Measurements from ENCODE around the gene GPR179.

Gene GPR179

DNA sequence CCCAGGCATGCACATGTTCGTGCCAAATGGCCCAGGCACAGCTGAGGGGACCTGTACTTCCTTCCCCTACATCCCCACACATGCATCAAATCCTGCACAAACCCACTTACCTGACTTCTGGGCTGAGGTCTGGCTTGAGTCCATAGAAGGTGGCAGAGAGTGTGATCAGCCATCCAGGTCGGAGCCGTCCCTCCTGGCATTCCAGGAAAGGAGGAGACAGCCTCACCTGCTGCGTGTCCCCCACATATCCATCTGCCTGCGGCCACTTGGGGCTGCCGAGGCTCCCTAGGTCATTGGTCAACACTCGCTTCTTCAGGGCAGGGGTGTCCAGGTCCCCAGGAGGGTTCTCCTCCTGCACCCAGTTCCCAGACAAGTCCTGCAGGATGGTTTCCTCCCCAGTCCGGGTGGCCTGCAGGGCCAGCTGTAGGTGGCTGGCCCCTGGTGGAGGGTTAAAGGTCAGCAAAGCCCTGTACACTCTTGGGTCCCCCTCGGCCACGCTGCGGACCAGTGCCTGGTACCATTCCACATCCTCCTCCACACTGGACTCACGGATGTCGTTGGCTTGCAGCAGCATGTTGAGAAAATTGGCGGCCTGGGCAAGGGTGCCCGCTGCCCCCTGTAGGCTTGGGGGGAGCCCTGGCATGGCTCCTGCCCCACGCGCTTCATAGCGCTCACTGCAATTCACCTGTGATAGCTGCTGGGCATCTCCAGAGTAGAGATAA is 709 bp downstream of the GPR179 start:
- no peak for DNase-seq (ENCODE audit: low spot score)

DNA sequence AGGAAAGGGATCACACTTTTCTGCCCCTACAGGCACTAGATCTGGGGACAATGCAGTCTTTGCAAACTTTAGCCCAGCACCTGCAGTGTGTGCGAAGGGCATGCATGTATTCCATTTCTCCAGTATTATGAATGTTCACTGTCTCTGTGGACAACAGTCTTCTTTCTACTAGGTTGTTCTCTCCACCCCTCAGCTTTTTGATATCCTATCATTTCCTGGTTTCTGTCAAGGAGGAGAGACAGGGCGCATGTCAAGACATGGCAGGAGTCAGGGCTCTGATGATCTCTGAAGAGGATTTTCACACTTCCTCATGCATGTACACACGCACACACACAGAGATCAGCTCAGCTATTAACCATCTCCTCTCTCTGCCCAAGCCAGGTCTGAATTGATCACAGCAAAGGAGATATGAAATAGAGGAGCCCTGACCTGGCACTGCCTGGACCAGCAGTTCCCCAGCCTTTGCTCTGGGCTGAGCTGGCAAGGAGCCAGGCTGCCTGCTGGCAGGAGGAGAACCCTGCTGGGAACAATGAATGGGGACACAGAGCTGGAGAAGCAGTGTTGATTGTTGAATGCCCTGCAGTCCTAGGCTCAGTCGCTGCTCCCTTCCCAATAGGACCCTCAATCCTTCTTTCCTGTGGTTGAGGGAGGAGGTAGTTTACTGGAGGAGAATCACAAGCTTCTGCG is 2.6 kb downstream of the GPR179 start:
- no peak for DNase-seq (ENCODE audit: low spot score)

DNA sequence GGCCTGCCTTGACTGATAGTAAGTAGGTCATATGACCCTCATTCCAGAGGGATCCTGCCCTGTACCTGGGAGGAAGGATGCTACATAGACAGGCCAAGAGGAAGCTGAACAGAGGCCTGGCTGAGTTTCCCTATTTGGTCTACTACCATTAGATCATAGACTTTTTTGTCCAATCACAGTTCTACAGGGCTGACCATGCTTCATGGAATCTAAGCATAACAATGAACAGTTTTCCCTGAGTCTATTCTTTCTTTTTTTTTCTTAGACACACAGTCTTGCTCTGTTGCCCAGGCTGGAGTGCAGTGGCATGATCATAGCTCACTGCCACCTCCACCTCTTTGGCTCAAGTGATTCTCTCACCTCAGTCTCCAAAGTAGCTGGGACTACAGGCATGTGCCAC is 3.9 kb downstream of the GPR179 start:
- DNase-seq (ENCODE audit: low spot score): no peak

DNA sequence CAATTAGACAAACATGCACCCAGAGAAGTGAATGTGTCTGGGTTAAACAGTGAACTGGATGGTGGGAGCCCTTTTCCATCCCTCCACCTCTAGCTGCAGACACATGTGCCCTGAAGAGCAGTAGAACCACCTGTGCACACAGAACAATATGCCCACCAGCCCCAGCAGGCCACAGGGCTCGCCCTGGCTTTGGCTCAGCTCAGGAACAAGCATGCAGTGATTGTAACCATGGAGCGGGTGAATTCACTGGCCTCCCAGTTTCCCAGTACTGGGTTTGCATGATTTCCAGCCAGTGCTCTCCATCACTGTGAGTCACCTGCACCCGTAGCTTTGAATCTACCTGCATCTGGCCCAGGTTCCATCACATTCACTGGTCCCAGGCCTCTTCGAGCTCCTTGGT is 5.2 kb downstream of the GPR179 start:
- no peak for DNase-seq (ENCODE audit: low spot score)

DNA sequence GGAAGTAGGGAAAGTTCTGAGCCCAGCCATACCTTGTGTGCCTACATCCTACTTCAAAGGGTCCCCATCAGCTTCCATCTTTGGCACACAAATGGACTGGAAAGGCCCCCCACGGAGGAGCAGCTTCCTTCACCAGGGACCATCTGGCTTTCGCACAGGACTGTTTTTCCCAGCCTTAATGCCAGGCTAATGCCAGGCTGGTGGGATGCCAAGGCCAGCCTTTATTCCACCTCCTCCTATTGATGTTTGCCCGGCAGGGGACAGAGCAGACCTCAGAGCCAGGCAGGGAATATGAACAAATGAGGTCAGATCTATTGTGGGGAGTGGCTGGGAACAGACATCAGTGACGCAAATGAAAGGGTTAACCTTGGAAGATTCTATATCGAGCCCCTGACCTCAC is 5.7 kb downstream of the GPR179 start:
- no peak for DNase-seq (ENCODE audit: low spot score)

DNA sequence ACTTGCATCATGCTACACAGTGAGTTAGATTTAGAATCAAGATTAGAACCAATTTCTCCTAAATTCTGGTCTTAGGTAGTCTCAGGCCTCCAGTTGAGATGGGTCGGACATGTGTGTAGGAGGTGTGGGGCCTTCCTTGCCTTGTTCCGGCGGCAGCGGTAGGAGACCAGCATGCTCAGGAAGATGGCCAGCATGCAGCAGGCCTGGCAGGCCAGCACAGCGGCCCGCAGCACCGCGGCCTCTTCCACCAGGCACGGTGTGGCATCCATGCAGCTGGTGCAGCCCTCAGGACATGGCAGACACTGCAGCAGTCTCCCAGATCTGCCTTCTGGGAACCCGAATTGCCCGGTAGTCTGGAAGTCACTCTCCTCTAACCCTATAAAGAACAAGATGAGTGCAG is 6.9 kb downstream of the GPR179 start:
- no peak for DNase-seq (ENCODE audit: low spot score)

DNA sequence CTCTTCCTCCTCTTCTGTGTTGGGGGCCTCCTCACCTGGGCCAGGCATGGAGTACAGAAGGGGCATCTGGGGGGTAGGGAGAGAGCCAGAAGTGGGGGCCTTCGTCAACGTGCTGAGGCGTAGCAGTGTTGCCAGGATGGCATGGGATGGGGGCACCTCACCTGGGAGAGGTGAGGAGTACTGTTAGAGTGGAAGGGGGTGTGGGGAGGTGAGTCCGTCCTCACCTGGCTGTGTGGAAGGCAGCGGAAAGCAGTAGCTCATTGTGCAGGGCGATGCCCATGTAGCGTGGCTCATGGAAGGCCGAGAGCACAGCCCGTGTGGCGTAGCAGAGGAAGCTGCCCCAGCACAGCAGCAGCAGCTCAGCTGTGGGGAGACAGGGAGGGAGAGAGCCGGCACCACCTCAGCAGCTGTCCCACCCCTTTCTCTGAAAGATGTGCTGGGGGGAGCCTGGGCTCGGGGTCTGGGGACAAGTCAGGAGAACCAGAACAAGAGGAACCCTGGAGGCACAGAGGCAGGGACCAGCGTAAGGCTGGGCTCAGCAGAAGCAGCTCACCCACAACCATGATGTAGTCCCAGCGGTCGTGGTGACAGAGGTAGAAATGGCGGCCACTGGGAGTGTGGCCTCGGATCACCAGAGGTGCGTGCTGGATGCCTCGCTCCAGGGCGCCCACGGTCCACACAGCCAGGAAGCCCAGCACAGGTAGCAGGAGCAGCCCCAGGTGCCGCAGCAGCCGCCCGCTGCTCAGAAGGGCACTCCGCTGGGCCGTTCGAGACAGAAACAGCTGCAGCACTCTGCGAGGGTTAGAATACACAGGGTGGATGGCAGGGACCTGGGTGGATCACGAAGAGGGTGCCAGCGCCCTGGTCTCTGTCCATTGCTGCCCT is 9.0 kb downstream of the GPR179 start:
- DNase-seq (ENCODE audit: low spot score): no peak

DNA sequence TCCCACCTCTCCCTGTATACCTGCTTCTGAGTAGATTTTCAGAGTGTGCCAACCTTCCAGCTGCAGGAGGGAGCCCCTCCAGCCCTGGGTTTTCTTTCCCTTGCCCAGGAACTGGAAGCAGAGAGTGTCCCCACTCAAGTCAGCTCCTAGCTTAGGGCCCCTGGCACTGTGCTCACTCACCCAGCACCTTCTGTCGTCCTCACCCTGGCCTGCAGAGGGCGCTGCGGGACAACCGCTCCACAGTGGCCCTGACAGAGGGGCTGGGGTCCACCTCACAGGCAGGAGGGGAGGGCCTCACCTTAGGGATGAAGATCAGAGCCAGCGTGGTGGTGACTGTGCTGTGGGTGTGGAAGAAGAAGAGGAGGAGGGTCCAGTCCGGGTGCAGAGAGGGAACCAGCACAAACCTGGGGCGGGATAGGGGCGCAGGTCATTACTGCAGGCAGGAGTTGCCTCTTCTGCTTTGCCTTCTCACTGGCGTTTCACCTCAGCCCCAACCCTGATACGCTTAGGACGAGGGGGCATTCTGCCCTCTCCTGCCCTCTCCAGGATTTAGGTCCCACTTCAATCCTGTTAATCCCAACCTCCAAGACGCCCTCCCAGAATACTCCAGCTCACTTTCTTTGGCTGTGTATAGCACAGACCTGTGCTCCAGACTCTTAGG is 10.0 kb downstream of the GPR179 start:
- peak; percentile 60 for DNase-seq (ENCODE audit: low spot score)

DNA sequence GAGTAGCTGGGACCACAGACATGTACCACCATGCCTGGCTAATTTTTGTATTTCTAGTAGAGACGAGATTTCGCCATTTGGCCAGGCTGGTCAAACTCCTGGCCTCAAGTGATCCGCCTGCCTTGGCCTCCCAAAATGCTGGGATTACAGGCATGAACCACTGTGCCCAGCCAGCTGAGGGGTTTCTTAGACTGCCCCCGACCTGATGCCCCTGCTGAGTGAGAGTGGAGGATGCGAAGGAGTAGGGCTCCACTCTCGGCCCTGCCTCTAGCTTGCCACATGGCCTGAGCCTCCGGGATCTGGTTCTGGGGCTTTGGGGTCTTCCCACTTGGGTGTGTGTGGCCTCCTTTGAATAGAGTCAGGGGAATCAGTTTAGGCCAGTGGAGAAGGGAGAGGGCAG is 11.0 kb downstream of the GPR179 start:
- no peak for DNase-seq (ENCODE audit: low spot score)

DNA sequence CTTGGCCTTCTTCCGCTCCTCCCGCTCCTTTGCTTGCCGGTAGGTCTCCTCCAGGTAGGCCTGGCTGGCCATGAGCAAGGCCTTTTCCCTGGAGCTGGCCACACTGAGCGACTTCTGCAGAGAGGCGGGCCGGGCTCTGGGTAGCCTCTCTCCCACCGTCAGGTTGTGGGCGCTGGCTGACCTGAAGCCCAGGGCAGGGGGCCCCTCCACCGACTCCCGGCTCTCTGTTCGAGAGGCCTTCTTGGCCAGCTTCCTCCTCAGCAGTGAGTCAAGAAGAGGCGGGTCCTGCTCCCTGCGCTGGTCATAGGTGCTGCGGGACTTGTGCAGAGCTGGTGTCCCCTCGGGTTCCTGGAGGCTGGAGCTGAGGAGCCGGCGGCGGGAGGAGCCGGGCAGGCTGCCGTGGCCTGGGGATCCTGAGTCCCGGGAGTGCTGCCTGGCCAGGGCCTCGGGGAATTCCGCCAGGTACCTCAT is 12.8 kb downstream of the GPR179 start:
- no peak for DNase-seq (ENCODE audit: low spot score)

DNA sequence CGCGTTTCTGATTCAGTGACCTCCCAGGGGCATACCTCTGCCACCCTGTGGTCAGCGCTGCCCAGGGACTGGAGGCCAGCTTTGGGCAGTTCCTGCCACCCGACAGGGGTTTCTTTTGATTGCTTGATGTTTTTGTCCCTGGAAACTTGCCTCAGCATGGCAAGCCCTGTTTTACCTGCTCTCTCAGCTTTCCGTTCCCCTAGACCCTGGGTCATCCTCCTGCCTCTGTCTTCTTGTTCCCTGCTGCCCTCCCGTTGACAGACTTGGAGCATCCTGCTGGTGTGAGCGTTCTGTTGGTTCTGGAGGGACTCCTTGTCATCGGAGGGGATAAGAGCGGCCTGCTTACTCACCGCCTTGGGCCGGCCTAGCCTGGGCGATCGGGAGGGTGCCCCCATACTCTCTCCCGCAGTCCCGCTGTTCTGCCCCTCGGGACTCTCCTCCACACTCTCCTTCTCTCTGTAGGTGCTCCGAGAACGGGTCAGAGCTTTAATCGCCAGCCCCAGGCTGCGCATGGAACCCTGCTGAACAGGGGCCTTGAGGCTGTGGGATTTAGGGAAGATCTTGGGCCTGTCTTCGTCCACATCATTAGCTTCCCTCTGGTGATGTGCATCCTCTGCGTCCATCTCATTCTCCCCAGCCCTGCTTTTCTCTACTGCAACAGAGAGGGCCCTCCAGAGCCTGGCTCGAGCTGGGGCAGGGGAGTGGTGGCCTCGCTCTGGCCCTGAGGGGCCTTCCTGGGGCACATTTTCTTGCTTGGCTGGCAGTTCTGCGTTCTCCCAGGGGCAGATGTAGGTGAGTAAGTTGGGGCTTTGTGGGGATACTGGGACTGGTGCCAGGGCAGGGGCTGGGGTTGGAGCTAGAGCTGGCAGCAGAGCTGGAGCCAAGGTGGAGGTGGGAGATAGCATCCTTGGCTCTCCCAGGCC is 13.7 kb downstream of the GPR179 start:
- DNase-seq (ENCODE audit: low spot score): no peak

DNA sequence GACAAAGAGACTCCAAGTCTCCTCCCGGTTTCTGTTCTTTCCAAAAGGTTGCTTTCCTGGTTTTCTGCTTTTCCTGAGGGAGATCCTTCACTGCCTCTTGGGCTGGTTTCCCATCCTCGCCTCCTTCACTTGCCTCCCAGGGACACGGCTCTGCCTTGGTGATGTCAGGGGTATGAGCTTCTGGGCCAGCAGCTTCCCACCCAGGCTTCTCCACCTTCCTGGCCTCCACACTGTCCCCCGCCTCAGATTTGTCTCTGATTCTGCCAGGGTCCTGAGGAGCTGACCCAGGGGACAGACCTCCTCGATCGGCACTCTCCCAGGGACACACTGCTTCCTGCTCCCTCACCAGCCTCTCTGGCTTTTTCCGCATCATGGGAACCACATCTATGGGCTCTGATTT is 14.5 kb downstream of the GPR179 start:
- no peak for DNase-seq (ENCODE audit: low spot score)

DNA sequence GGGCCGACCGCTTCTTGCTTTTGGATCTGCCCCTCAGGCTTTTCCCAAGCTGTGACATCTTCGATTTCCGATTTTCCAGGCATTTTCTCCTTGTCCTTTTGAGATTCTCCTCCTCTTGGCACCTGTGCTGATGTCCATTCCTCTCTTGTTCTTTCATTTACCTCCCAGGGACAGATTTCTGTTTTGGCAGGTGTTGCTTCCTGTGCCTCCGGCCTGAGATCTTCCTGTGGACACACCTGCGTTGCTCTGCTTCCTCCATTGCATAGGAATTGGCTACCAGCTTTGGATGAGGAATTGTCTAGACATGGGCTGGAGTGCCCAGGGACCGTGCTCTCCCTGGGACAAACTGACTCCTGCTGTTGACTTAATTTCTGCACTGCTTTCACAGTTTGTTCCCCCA is 15.1 kb downstream of the GPR179 start:
- DNase-seq (ENCODE audit: low spot score): no peak

DNA sequence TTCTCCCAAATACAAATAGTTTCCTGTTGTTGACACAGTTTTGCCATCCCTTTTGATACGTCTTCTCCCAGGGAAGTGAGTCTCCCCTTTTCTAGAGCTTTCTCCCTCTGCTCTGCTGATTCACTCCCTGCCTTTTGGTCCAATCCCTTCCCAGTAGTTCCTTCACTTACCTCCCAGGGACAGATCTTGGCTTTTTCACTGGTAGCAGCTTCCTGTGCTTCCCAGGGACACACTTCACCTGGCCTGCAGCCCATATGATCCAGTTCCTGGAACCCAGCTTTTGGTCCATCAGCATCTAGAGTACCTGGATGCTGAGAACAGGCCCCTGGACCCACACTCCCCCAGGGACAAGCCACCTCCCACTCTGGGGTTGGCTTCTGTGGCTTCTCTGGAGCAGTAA is 15.8 kb downstream of the GPR179 start:
- DNase-seq (ENCODE audit: low spot score): no peak

DNA sequence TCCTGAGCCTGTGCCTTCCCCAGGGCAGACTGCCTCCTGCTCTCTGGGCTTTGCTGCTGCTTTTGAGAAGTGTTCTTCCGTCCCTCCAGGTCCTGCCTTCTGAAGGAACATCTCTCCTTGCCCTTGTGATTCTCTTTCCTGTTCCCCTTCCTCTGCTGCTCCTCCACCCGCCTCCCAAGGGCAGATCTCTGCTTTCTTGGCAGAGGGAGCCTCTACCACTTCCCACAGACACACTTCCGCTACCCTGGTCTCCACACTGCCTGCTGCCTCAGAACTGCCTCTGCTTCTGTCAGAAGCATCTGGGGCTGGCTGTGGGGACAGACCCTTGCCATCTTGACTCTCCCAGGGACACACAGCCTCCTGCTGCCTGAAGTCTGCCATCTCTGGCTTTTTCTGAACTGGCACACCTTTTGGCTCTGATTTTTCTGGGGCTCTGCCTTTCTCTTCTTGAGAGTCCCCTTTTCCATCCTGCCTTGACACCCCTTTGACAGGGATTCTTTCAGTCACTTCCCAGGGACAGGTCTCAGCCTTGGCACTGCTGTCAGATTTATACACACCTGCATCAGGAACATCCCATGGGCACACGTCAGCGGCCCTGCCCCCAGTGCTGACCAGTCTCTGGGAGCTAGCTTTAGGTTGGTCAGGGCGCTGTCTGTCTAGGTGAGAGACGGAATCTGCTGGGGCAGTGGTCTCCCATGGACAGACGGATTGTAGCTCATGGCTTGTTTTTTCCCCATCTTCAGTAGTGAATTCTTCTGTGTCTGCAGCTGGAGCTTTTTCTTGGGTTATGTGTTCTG is 16.6 kb downstream of the GPR179 start:
- DNase-seq (ENCODE audit: low spot score): peak; percentile 7

DNA sequence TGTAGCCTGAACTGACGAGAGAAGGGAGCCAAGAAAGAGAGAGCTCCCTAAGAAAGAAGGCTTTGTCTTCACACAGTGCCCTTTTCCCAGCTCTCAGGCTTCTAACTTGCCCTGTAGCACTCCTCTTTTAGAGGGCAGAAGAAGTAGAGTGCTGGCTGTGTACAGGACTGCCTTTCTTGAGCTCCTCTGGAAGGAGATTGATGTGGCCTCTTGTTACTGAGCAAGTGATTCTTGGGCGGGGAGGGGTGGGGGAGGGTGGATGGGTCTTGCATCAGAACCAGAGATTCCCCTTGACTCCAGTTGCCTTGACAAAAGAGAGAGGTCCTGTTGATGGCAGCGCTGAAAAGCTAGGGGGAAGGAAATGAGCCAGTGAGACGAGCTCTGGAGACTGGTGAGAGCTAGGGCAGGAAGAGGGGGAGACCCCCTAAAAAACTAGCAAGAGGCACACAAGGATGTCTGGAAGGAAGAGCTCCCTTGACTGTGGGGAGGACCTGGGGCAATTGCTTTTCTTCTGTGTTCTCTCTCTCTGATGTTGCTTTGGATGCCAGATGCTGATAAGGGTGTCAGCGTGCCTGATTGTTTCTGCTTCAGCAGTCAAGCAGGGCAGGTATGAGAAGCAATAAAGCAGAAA is 18.4 kb downstream of the GPR179 start:
- peak; percentile 83 for DNase-seq (ENCODE audit: low spot score)

DNA sequence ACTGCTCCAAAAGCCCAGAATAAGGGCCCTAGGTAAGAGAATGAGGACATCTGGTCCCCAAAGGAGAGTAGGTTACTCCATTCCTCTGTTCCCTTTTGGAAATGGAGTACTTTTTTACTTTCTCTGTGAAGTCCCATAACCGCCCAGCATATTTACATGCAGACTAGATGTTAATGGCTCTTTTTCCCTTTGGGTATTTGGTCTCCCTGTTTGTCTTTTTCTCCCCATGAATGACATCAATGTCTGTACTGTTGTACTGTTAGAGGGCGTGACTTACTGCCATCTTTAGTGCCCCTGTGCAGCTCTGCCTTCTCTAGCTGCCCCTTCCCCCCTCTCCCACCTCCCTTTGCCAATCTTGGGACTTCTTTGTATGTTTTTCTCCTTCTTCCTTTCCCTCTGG is 19.0 kb downstream of the GPR179 start:
- peak; percentile 19 for DNase-seq (ENCODE audit: low spot score)

DNA sequence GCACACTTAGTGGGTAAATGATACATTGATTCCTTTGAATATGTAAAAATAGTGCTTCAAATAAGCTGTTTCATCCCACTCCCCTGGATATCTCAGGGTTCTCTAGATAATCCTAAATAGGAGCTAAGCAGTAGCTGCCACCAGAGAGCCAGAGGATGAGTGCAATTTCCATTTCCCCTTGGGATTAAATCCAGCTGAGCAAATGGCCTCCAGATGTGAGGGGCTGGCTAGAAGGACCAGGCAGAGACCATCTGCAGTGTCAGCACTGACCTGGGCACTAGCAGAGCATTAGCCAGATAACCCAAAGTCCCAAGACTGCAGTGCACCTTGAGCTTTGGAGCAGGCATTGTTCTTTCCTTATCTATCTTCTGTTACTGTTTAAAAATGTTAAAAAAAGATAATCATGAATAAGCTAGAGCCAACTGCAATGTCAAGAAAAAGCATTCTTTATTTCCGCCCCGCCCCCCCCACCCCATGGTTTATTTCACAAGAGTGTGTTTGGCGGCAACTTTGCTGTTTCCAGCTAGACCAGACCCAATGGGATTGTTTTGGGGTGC is 19.5 kb downstream of the GPR179 start:
- peak; percentile 23 for DNase-seq (ENCODE audit: low spot score)

DNA sequence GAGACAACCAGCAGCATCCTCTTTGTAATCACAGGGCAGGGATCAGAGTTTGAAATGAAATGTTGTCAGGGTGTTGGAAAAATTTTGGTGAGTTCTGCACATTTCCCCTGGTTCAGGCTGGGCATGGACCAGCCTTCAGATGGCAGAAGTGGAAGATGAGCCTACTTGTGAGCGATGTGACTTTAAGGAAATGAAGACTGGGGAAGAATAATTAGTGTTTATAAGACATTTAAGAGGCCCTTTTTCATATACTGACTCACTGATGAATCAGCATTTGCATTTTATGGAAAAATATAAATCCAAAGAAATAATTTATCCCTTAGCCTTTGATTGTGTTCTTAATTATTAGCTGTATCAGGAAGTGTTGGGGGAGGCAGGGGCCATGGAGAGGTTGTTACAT is 20.9 kb downstream of the GPR179 start:
- DNase-seq (ENCODE audit: low spot score): no peak
